Body of pancreas (tissue), 4 donors: ENCODE measurements around the gene HOXB5. TPM values are rescaled to one million over a fixed set of nuclear protein-coding genes. Genes with fewer than 3 reads are reported as not detected.

Experiments
- ATAC-seq: fragments of 150-250 bp; one replicate; pipeline ENCODE4 v1.9.1; 2016
- DNase-seq, 4 donors: peaks; one replicate each; pipeline ENCODE4 v3.0.0-alpha.2; 2019
- H3K27ac ChIP-seq, 4 donors: fragments of 200-600 bp; sonication (generic); 1 replicate in 3 of 4; 2 replicates in 1 of 4; pipeline versions ENCODE4 v1.5.1 to v1.6.1; 2016 to 2019; ENCODE audit warnings: mild to moderate bottlenecking in 1 of 4, mixed read lengths in 1 of 4, moderate library complexity in 1 of 4
- H3K27me3 ChIP-seq, 2 donors: fragments of 200-600 bp; sonication (generic); one replicate each; pipeline ENCODE4 v1.6.0; 2016; ENCODE audit warnings: mild to moderate bottlenecking in 1 of 2
- H3K36me3 ChIP-seq, 2 donors: fragments of 200-600 bp; sonication (generic); replicated peaks in 1 of 2; 2 replicates each; pipeline ENCODE4 v1.5.1; 2016; ENCODE audit warnings: low read depth in 2 of 2; ENCODE audit not compliant: insufficient read depth in 1 of 2
- H3K4me1 ChIP-seq: fragments of 200-600 bp; sonication (generic); one replicate; pipeline ENCODE4 v1.6.0; 2016
- H3K4me3 ChIP-seq, 2 donors: fragments of 200-600 bp; sonication (generic); 1 replicate in 1 of 2; 2 replicates in 1 of 2; pipeline ENCODE4 v1.5.1; 2016 to 2019
- H3K9me3 ChIP-seq, 3 donors: fragments of 200-600 bp; sonication (generic); 1 replicate in 2 of 3; 2 replicates in 1 of 3; pipeline ENCODE4 v1.5.1; 2016
- CTCF ChIP-seq, 7 experiments: fragments of 450-650 bp in 4 of 7; fragments of 200-600 bp in 3 of 7; sonication (generic) in 3 of 7; IDR thresholded peaks; one replicate each; pipeline ENCODE4 v1.5.1; 2016 to 2019; ENCODE audit warnings: antibody characterized with exemption in 7 of 7
- POLR2A ChIP-seq, 3 donors: fragments of 450-650 bp; IDR thresholded peaks; one replicate each; pipeline ENCODE4 v1.6.1; 2016; ENCODE audit warnings: antibody characterized with exemption in 3 of 3, mild to moderate bottlenecking in 2 of 3
- WGBS, 2 donors: methylation state at CpG; one replicate each; pipeline ENCODE4 v1.1.5; 2017; 5-methylcytosine and 5-hydroxymethylcytosine counted together
- intact Hi-C: fragments of 100-400 bp; cut with DNase I; formaldehyde crosslinking; loops from one replicate; pipeline ENCODE4 v1.15.1; 2023
- total RNA-seq, 2 donors: library from RNA; depleted of rRNA; stranded (reverse); fragments of >200 nt; gene quantifications; one replicate each; pipeline ENCODE4 v1.1.0, GENCODE V29; 2016

Gene HOXB5
- total RNA-seq, 2 donors from 2014 or later = 0.99 TPM; not detected in 1

- H3K4me1 ChIP-seq = peaks cover 7% of the 10 kb centered on the region
Observed at GRCh38 chr17:48569674-48570324, 23.8 kb downstream of the HOXB5 start.

GRCh38 chr17:48569240-48569582, 24.4 kb downstream of the HOXB5 start:
- Histone ChIP-seq H3K4me1 (peaks cover 12% of the 10 kb centered on the region), H3K9me3 (no peaks in the 10 kb centered on the region), H3K27me3 (peaks cover 0 to 23% of the 10 kb centered on the region in 2 donors), H3K4me3 (no peak overlapping the region), H3K36me3 (no peaks in the 10 kb centered on the region), H3K27ac (no peak overlapping the region)
- 6 to 15% methylated on average over 3 of the region's 3 CpGs for WGBS, 2 donors
- DNase-seq (no peak), ATAC-seq (no peak)
- TF ChIP-seq CTCF (IDR thresholded peaks at IDR 0.05) (no peak), POLR2A (IDR thresholded peaks at IDR 0.05) (no peak)
- intact Hi-C loops = no loop called here

More at GRCh38 chr17:48569674-48570324, 23.8 kb downstream of the HOXB5 start:
- DNase-seq (no peak), ATAC-seq (no peak)
- WGBS, 2 donors = 10 to 22% methylated on average over 6 of the region's 6 CpGs
- peaks cover 0 to 29% of the 10 kb centered on the region in 2 donors for H3K27me3 ChIP-seq
- no peak overlapping the region for H3K4me3 ChIP-seq
- no peak for TF ChIP-seq CTCF (IDR thresholded peaks at IDR 0.05)
- no peak for TF ChIP-seq POLR2A (IDR thresholded peaks at IDR 0.05)
- no peaks in the 10 kb centered on the region for H3K36me3 ChIP-seq
- H3K9me3 ChIP-seq = no peaks in the 10 kb centered on the region
- H3K27ac ChIP-seq = peak overlapping the region in 1 of 4 donors; percentile 7
- intact Hi-C loops = no loop called here

GRCh38 chr17:48568499-48569239, 24.9 kb downstream of the HOXB5 start:
- H3K4me3 ChIP-seq = no peak overlapping the region
- H3K36me3 ChIP-seq = no peaks in the 10 kb centered on the region
- H3K4me1 ChIP-seq = peaks cover 12% of the 10 kb centered on the region
- peaks cover 0 to 24% of the 10 kb centered on the region in 2 donors for H3K27me3 ChIP-seq
- no peak for TF ChIP-seq CTCF (IDR thresholded peaks at IDR 0.05)
- TF ChIP-seq POLR2A (IDR thresholded peaks at IDR 0.05) = no peak
- intact Hi-C loops = no loop called here
- 12 to 13% methylated on average over 33 of the region's 33 CpGs for WGBS, 2 donors
- H3K27ac ChIP-seq = peak overlapping the region in 1 of 4 donors; percentile 21
- no peak for DNase-seq
- no peak for ATAC-seq
- H3K9me3 ChIP-seq = no peaks in the 10 kb centered on the region

GRCh38 chr17:48567646-48568354, 25.8 kb downstream of the HOXB5 start:
- peaks cover 0 to 31% of the 10 kb centered on the region in 2 donors for H3K27me3 ChIP-seq
- H3K9me3 ChIP-seq = no peaks in the 10 kb centered on the region
- intact Hi-C loops = no loop called here
- no peak overlapping the region for H3K4me3 ChIP-seq
- no peaks in the 10 kb centered on the region for H3K36me3 ChIP-seq
- no peak for ATAC-seq
- WGBS, 2 donors = 29 to 41% methylated on average over 2 of the region's 2 CpGs
- peak overlapping the region in 1 of 4 donors; percentile 21 for H3K27ac ChIP-seq
- H3K4me1 ChIP-seq = peaks cover 13% of the 10 kb centered on the region
- TF ChIP-seq POLR2A (IDR thresholded peaks at IDR 0.05) (no peak), CTCF (IDR thresholded peaks at IDR 0.05) (no peak)
- no peak for DNase-seq
